Small intestine (tissue), 7 donors: Measurements from ENCODE around the gene SMARCA2. TPM values are rescaled to one million over a fixed set of nuclear protein-coding genes. Genes with fewer than 3 reads are reported as not detected.

Experiments
- DNase-seq, 2 donors: peaks; one replicate each; pipeline versions ENCODE4 v3.0.0 to v3.0.0-alpha.2; 2013
- FAIRE-seq: peaks from 2 replicates; lab custom pipeline; 2012; peaks lifted over from hg19 to GRCh38; lab: Jason Lieb, UNC
- H3K27ac ChIP-seq, 3 donors: one replicate each; pipeline ENCODE4 v1.5.1; 2013; ENCODE audit warnings: low read length in 2 of 3, mild to moderate bottlenecking in 2 of 3, control low read depth in 1 of 3, inconsistent platforms in 1 of 3, low read depth in 1 of 3, moderate library complexity in 1 of 3
- H3K27me3 ChIP-seq, 3 donors: one replicate each; pipeline ENCODE4 v1.6.1; 2013; ENCODE audit warnings: low read length in 3 of 3, inconsistent platforms in 1 of 3; ENCODE audit not compliant: control insufficient read depth in 3 of 3, insufficient read depth in 3 of 3
- H3K36me3 ChIP-seq, 3 donors: one replicate each; pipeline ENCODE4 v1.6.1; 2013; ENCODE audit warnings: low read length in 3 of 3, inconsistent platforms in 1 of 3, low read depth in 1 of 3, mild to moderate bottlenecking in 1 of 3, moderate library complexity in 1 of 3; ENCODE audit not compliant: control insufficient read depth in 3 of 3, insufficient read depth in 2 of 3
- H3K4me1 ChIP-seq, 3 donors: one replicate each; pipeline ENCODE4 v1.6.1; 2013; ENCODE audit warnings: low read length in 2 of 3, inconsistent platforms in 1 of 3, low read depth in 1 of 3, mild to moderate bottlenecking in 1 of 3, moderate library complexity in 1 of 3; ENCODE audit not compliant: control insufficient read depth in 3 of 3, insufficient read depth in 2 of 3
- H3K4me3 ChIP-seq, 3 donors: one replicate each; pipeline ENCODE4 v1.5.1; 2013; ENCODE audit warnings: low read length in 3 of 3, control low read depth in 1 of 3, inconsistent platforms in 1 of 3, low read depth in 1 of 3, mild to moderate bottlenecking in 1 of 3, moderate library complexity in 1 of 3
- H3K9me3 ChIP-seq, 2 donors: one replicate each; pipeline ENCODE4 v1.6.1; 2013; ENCODE audit warnings: low read depth in 1 of 2, low read length in 1 of 2; ENCODE audit not compliant: control insufficient read depth in 2 of 2, insufficient read depth in 1 of 2
- WGBS, 3 donors: extraction: QIAGEN DNeasy Blood & Tissue Kit; methylation state at CpG; one replicate each; pipeline ENCODE4 v1.1.7; 2013; 5-methylcytosine and 5-hydroxymethylcytosine counted together
- polyA plus RNA-seq, 4 donors: library from polyadenylated mRNA; stranded (reverse) in 3 of 4; unstranded in 1 of 4; fragments of 200-250 nt in 3 of 4; fragments of 120-200 nt in 1 of 4; gene quantifications; one replicate each; pipeline versions ENCODE4 v1.2.1 to v1.2.3, GENCODE V29; 2013
- donor health status: healthy with polysubstance abuse.
- donor health status: control.
- donor health status: control.
- donor health status: Bipolar disorder and iron deficiency.
- donor health status: healthy.

Gene SMARCA2
- polyA plus RNA-seq, 4 donors, result 28.2 to 58.7 (median 32.5) TPM

GRCh38 chr9:2082772-2083171 lies 67.6 kb downstream of the SMARCA2 start:
- no peaks in the 10 kb centered on the region for H3K4me1 ChIP-seq
- peak; percentile 23 for FAIRE-seq
- 81 to 90% (median 84%) methylated on average over 2 of the region's 2 CpGs for WGBS, 3 donors
- no peaks in the 10 kb centered on the region for H3K27me3 ChIP-seq
- DNase-seq, result no peak
- no peaks in the 10 kb centered on the region for H3K9me3 ChIP-seq
- no peak overlapping the region for H3K27ac ChIP-seq
- no peak overlapping the region for H3K4me3 ChIP-seq
- peaks cover 16 to 28% (median 20%) of the 10 kb centered on the region in 3 donors for H3K36me3 ChIP-seq

DNA sequence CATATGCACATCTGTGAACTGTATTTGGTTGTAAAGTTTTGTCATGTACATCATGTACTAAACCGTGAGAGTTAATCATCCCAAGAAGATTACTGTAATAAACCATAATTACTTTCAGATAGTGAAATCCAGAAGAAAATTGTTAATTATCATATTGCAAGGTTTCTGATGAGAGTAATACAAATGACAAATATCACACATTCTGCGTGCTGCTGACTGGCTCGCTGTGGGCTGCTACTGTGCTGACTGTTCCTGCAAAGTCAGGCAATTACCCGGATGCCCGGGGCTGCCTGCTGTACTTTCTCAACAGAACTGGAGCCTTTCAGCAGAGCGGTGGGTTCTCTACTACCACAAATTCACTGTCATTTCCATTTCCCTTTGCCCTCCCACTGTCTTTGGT lies 68.3 kb downstream of the SMARCA2 start:
- no peaks in the 10 kb centered on the region for H3K27me3 ChIP-seq
- H3K4me1 ChIP-seq, result no peaks in the 10 kb centered on the region
- no peak for FAIRE-seq
- DNase-seq, result no peak
- no peaks in the 10 kb centered on the region for H3K9me3 ChIP-seq
- no peak overlapping the region for H3K27ac ChIP-seq
- 75 to 85% (median 81%) methylated on average over 6 of the region's 6 CpGs for WGBS, 3 donors
- peaks cover 12 to 25% (median 20%) of the 10 kb centered on the region in 3 donors for H3K36me3 ChIP-seq
- no peak overlapping the region for H3K4me3 ChIP-seq

DNA sequence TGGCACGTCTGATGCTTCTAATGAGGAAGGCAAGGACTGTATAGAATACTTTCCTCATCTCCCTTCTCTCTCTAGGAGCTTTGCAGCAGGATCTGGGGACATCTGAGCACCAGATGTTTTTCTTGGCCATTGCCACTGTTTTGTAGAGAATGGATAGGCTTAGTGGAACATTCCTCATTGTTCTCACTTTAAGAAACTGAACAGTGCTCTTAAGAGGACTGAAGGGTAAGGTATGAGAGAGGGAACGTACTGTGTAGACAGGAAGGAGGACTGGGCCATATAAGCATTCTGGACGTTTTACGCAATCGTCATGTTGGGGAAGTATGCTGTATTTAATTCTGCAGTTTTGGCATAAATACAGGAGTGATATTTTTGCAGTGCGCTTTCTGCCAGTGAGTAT lies 70.6 kb downstream of the SMARCA2 start:
- 73 to 98% (median 89%) methylated on average over 6 of the region's 6 CpGs for WGBS, 3 donors
- no peak overlapping the region for H3K27ac ChIP-seq
- no peak for DNase-seq
- H3K27me3 ChIP-seq, result no peaks in the 10 kb centered on the region
- H3K4me3 ChIP-seq, result no peak overlapping the region
- no peaks in the 10 kb centered on the region for H3K4me1 ChIP-seq
- no peaks in the 10 kb centered on the region for H3K9me3 ChIP-seq
- FAIRE-seq, result no peak
- H3K36me3 ChIP-seq, result peaks cover 12 to 29% (median 14%) of the 10 kb centered on the region in 3 donors

DNA sequence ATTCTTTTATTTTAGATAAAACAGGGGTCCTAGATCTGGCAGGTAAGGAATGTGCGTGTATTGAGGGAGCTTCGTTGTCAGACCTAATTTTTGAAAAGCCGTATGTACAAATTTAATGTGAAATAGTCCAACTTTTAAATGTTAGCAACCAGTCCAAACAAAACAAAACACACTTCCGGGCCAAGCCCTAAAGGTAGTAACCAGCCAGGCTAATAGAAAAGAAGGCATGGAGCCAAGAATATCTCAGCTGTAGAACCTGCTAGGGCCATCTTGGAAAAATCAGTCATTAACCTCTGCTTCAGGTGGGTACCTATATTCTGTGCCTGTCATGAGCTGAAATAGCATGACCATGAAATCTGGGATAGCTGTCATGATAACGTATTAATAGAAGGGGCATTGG lies 71.0 kb downstream of the SMARCA2 start:
- Histone ChIP-seq H3K36me3 (peaks cover 12 to 30% (median 14%) of the 10 kb centered on the region in 3 donors), H3K9me3 (no peaks in the 10 kb centered on the region), H3K4me1 (no peaks in the 10 kb centered on the region), H3K27me3 (no peaks in the 10 kb centered on the region), H3K4me3 (no peak overlapping the region), H3K27ac (no peak overlapping the region)
- 84 to 95% (median 93%) methylated on average over 5 of the region's 5 CpGs for WGBS, 3 donors
- FAIRE-seq, result no peak
- DNase-seq, result no peak

- H3K27ac ChIP-seq, result no peak overlapping the region
- H3K27me3 ChIP-seq, result no peaks in the 10 kb centered on the region
- H3K4me3 ChIP-seq, result no peak overlapping the region
- H3K36me3 ChIP-seq, result peaks cover 12 to 22% (median 16%) of the 10 kb centered on the region in 3 donors
- 77 to 91% (median 82%) methylated on average over 3 of the region's 3 CpGs for WGBS, 3 donors
- FAIRE-seq (no peak), DNase-seq (no peak)
- H3K9me3 ChIP-seq, result no peaks in the 10 kb centered on the region
- no peaks in the 10 kb centered on the region for H3K4me1 ChIP-seq
Observed at GRCh38 chr9:2086971-2087370, 71.8 kb downstream of the SMARCA2 start.

GRCh38 chr9:2087500-2088313 lies 72.6 kb downstream of the SMARCA2 start:
- 74 to 84% (median 77%) methylated on average over 6 of the region's 6 CpGs for whole genome bisulfite sequencing, 3 donors
- peaks cover 10 to 21% (median 16%) of the 10 kb centered on the region in 3 donors for H3K36me3 ChIP-seq
- no peak for FAIRE-seq

DNA sequence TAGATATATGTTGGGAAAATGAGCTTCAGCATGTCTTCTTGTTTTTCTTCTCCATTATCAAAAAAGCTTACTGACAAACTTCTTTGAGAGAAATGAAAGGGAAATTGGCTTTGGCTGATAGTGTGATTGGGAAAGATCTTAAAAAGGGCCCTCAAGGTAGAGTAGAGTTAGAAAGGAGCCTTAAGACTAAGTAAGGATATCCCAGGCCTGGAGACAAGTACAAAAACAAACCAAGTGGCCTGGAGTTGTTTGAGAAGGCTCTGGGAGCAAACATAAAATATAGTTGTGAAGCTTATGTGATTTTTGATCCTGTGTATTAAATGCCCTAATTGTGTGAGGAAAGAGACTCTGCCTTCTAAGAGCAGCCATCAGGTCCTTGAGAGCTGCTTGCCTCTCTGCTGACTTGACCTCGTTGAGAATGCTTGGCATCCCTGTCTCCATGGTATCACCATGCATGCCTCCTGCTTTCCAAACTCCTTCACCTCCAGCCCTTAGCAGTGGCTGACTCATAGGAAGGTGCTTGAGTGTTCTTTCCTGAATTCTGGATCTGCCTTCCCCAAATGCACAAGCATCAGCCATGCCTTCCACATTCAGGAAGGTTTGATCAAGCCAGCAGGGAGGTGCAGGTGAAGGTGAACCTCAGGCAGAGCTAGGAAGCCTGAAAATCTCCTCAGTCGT lies 78.9 kb downstream of the SMARCA2 start:
- no peaks in the 10 kb centered on the region for H3K27me3 ChIP-seq
- no peaks in the 10 kb centered on the region for H3K9me3 ChIP-seq
- H3K4me1 ChIP-seq, result no peaks in the 10 kb centered on the region
- DNase-seq (no peak), FAIRE-seq (no peak)
- H3K36me3 ChIP-seq, result peaks cover 9 to 23% (median 11%) of the 10 kb centered on the region in 3 donors
- WGBS, 3 donors, result 54 to 64% (median 60%) methylated on average over 2 of the region's 2 CpGs
- H3K4me3 ChIP-seq, result no peak overlapping the region
- no peak overlapping the region for H3K27ac ChIP-seq

More at GRCh38 chr9:2087500-2088313, 72.6 kb downstream of the SMARCA2 start:
- H3K9me3 ChIP-seq, result no peaks in the 10 kb centered on the region
- no peaks in the 10 kb centered on the region for H3K27me3 ChIP-seq
- no peaks in the 10 kb centered on the region for H3K4me1 ChIP-seq
- H3K4me3 ChIP-seq, result no peak overlapping the region
- DNase-seq, result peak; percentile 24 to 48
- no peak overlapping the region for H3K27ac ChIP-seq

DNA sequence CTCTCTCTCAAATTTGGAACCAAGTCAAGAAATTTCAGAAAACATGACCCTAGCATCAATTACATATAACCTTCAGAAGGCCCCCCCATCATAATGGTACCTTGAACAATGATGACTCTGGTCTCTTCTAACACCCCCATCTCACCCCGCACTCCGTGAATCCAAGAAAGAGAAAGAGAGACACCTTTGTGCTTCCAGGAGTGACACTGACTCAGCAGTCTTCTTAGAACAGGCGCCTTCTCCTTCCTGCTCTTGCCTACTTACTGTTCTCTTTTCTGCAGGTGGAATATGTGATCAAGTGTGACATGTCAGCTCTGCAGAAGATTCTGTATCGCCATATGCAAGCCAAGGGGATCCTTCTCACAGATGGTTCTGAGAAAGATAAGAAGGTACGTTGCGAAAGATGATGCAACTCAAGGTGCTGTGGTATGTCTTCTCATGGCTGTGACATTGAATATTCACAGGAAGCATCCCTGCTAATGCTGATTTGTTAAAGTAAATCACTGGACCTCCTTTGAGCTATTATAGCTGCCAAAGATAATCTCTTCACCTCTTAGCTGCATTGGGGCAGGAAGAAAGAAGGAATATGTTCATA lies 81.3 kb downstream of the SMARCA2 start:
- DNase-seq (no peak), FAIRE-seq (no peak)
- no peak overlapping the region for H3K27ac ChIP-seq
- no peaks in the 10 kb centered on the region for H3K27me3 ChIP-seq
- H3K36me3 ChIP-seq, result peaks cover 11 to 19% (median 13%) of the 10 kb centered on the region in 3 donors
- H3K4me3 ChIP-seq, result no peak overlapping the region
- H3K4me1 ChIP-seq, result no peaks in the 10 kb centered on the region
- H3K9me3 ChIP-seq, result no peaks in the 10 kb centered on the region
- WGBS, 3 donors, result 88 to 95% (median 91%) methylated on average over 6 of the region's 6 CpGs
